Muscle layer of colon (tissue), 2 donors: ENCODE data around the gene RETREG1.

Experiments used
- H3K27ac ChIP-seq: one replicate; pipeline ENCODE4 v1.7.0; 2013; ENCODE audit warnings: low read depth, mild to moderate bottlenecking, low read length, moderate library complexity
- H3K27me3 ChIP-seq, 2 donors: one replicate each; pipeline ENCODE4 v1.7.0; 2013; ENCODE audit warnings: low read length in 2 of 2, mild to moderate bottlenecking in 2 of 2; ENCODE audit not compliant: insufficient read depth in 2 of 2, control insufficient read depth in 1 of 2
- H3K36me3 ChIP-seq: one replicate; pipeline ENCODE4 v1.7.0; 2013; ENCODE audit warnings: mild to moderate bottlenecking, low read length; ENCODE audit not compliant: insufficient read depth
- H3K4me1 ChIP-seq: one replicate; pipeline ENCODE4 v1.7.0; 2013; ENCODE audit warnings: mild to moderate bottlenecking, low read length; ENCODE audit not compliant: insufficient read depth
- H3K4me3 ChIP-seq, 2 donors: one replicate each; pipeline ENCODE4 v1.7.0; 2013; ENCODE audit warnings: low read length in 2 of 2, low read depth in 1 of 2, mild to moderate bottlenecking in 1 of 2, moderate library complexity in 1 of 2
- H3K9ac ChIP-seq: one replicate; pipeline ENCODE4 v1.7.0; 2013; ENCODE audit warnings: low read length
- H3K9me3 ChIP-seq: one replicate; pipeline ENCODE4 v1.7.0; 2013; ENCODE audit warnings: mild to moderate bottlenecking, low read length
- donor health status: abdominal sarcoma.
- donor health status: Adenocarcinoma of cecum.

RETREG1 gene

DNA sequence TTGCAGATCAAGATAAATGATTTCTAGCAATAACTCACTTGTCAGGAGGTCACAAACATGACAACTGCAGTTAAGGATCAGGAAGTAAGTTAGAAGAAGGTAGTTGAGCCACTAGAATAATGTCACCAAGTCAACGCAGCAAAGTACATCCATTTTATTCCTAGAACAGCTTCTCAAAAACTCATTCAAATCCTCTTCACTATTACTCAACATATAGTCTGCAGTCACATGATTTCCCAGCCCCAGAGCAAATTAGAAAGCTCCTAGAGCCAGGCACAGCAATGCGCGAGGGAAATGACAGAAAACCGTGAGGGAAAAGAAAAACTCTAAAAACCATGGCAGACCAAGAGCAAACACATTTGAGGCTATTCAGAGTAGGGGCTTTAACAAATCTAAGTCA, 101.3 kb downstream of the RETREG1 start:
- Histone ChIP-seq H3K9me3 (no peaks in the 10 kb centered on the region), H3K9ac (no peak overlapping the region), H3K4me3 (no peak overlapping the region), H3K27me3 (no peaks in the 10 kb centered on the region), H3K27ac (no peak overlapping the region), H3K36me3 (no peaks in the 10 kb centered on the region), H3K4me1 (no peaks in the 10 kb centered on the region)

- Histone ChIP-seq H3K4me3 (no peak overlapping the region), H3K27ac (no peak overlapping the region)
Observed at GRCh38 chr5:16510098-16510497, 106.7 kb downstream of the RETREG1 start.

DNA sequence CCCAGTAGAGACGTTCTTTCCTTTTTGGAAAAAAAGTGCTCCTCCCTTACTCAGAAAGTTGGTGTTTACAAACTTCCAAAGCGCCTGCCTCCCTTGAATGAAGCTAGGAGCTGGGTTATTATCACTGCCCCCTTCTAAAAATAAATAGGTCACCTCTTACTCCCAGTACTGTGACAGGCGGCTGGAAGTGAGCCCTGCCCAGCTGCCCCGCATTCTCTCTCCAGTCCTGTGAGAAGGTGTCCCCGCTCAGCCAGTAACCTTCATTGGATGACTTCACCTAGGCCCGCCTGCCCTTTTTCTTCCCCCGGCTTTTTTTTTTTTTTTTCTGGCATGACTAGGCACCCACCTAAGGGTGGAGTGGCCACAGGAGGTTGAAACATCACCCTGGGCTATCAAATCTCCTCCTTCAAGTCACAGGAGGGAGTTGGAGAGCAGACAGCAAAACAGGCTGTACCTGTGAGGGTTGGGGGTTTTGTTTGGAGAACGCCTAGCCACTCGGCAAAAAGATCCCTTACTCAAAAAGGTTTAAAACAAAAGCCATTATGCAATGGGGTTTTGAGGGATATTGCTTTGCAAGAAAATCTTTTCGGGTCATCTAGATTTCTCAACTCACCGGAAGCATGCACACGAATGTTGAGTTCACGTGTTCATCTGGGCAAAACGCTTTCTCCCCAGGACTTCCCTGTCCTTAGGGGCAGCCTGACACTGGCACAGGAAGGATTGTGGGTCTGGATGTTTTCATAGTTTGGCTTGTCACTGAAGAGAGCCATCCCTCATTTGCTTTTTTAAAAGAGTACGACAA, 107.9 kb downstream of the RETREG1 start:
- H3K4me3 ChIP-seq: no peak overlapping the region
- no peaks in the 10 kb centered on the region for H3K9me3 ChIP-seq
- no peak overlapping the region for H3K27ac ChIP-seq
- H3K27me3 ChIP-seq: no peaks in the 10 kb centered on the region
- H3K36me3 ChIP-seq: no peaks in the 10 kb centered on the region
- no peak overlapping the region for H3K9ac ChIP-seq
- H3K4me1 ChIP-seq: no peaks in the 10 kb centered on the region

More at GRCh38 chr5:16510098-16510497, 106.7 kb downstream of the RETREG1 start:
- Histone ChIP-seq H3K4me1 (no peaks in the 10 kb centered on the region), H3K27me3 (no peaks in the 10 kb centered on the region), H3K9me3 (no peaks in the 10 kb centered on the region), H3K9ac (no peak overlapping the region), H3K36me3 (no peaks in the 10 kb centered on the region)

DNA sequence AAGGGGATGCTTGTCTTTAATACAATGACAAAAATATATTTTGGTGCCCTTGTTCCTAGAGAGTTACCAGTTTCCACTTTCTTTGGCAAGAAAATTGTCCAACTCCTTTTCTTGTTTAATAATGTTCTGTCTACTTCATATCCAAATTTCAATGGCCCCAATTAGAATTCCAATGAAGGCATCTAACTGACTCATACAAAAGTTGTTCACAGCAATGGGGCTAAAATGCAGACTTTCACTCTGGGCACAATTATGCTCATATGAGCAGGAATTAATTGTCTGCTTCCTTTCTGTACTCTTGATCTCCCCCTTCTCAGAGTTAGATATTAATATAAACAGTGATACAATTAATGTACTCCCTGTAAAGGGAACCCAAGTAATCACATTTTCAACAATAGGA, 109.1 kb downstream of the RETREG1 start:
- Histone ChIP-seq H3K27ac (no peak overlapping the region), H3K9me3 (no peaks in the 10 kb centered on the region), H3K27me3 (no peaks in the 10 kb centered on the region), H3K9ac (no peak overlapping the region), H3K36me3 (no peaks in the 10 kb centered on the region), H3K4me1 (no peaks in the 10 kb centered on the region), H3K4me3 (no peak overlapping the region)

- no peak overlapping the region for H3K9ac ChIP-seq
- no peak overlapping the region for H3K4me3 ChIP-seq
Observed at GRCh38 chr5:16505904-16506303, 110.9 kb downstream of the RETREG1 start.

DNA sequence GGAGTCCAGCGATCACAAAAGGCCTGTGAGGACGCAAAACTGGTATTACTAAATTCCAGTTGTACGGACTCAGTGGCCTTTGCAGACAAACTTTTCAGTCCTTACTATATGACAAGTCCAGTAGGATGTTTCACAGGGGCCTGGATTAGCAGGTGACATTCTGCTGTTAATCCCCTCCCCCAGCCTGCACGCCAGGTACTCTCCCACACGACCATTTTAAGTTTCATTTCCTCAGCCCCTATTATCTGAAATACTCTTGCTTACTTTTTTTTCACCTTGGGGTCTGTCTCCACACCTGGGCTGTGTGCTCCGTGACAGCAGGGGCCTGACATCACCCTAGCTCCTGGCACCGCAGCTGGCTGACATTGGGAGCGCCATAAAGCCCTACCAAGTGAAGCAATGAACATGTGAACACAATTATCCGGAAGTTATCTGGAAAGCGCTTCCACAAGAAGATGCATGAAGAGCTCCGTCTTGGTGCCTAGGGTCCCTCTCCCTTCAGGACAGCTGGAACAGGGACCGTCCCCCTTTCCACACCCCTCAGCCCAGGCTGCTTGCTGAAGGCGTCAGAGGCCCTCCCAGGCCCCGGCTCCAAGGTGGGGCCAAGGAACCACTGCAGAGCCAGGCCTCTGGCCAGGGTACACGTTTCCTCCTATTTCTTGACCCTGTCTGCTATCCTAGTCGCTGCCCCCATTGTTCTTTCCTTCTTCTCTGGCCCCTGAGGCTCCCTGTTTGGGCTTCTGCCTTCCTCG, 111.5 kb downstream of the RETREG1 start:
- H3K27me3 ChIP-seq: no peaks in the 10 kb centered on the region
- H3K4me1 ChIP-seq: no peaks in the 10 kb centered on the region
- H3K36me3 ChIP-seq: no peaks in the 10 kb centered on the region
- no peaks in the 10 kb centered on the region for H3K9me3 ChIP-seq
- no peak overlapping the region for H3K4me3 ChIP-seq
- no peak overlapping the region for H3K27ac ChIP-seq
- no peak overlapping the region for H3K9ac ChIP-seq

More at GRCh38 chr5:16505904-16506303, 110.9 kb downstream of the RETREG1 start:
- H3K27me3 ChIP-seq: no peaks in the 10 kb centered on the region
- no peaks in the 10 kb centered on the region for H3K36me3 ChIP-seq
- H3K4me1 ChIP-seq: no peaks in the 10 kb centered on the region
- no peak overlapping the region for H3K27ac ChIP-seq
- no peaks in the 10 kb centered on the region for H3K9me3 ChIP-seq

GRCh38 chr5:16504571-16504970, 112.2 kb downstream of the RETREG1 start:
- H3K27ac ChIP-seq: no peak overlapping the region
- no peak overlapping the region for H3K4me3 ChIP-seq
- no peaks in the 10 kb centered on the region for H3K27me3 ChIP-seq
- no peak overlapping the region for H3K9ac ChIP-seq
- H3K4me1 ChIP-seq: no peaks in the 10 kb centered on the region
- H3K36me3 ChIP-seq: no peaks in the 10 kb centered on the region
- H3K9me3 ChIP-seq: no peaks in the 10 kb centered on the region

GRCh38 chr5:16502866-16503265, 113.9 kb downstream of the RETREG1 start:
- Histone ChIP-seq H3K36me3 (no peaks in the 10 kb centered on the region), H3K4me3 (no peak overlapping the region), H3K4me1 (no peaks in the 10 kb centered on the region), H3K27ac (no peak overlapping the region), H3K9me3 (no peaks in the 10 kb centered on the region), H3K9ac (no peak overlapping the region), H3K27me3 (no peaks in the 10 kb centered on the region)

- no peaks in the 10 kb centered on the region for H3K4me1 ChIP-seq
Observed at GRCh38 chr5:16500024-16500423, 116.8 kb downstream of the RETREG1 start.

DNA sequence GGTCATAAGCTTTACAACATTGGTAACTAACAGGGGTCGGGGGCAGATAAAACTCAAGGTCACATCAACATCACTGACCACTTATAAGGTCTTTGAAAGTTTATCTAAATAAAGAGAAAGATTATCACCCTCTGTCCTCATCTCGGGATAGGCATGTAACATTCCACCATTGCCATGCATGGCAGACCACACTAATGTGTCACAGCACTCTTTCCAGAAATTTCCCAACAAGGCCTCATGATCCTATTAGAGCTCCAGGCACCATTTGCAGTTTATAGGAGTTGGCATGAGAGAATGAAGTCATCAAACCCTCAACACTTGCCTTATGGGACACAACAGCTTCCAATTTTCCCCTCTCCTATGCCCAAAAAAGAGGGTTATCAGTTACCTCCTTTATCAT, 119.3 kb downstream of the RETREG1 start:
- no peaks in the 10 kb centered on the region for H3K9me3 ChIP-seq
- H3K9ac ChIP-seq: no peak overlapping the region
- no peak overlapping the region for H3K4me3 ChIP-seq
- H3K27ac ChIP-seq: no peak overlapping the region
- H3K4me1 ChIP-seq: no peaks in the 10 kb centered on the region
- H3K27me3 ChIP-seq: no peaks in the 10 kb centered on the region
- no peaks in the 10 kb centered on the region for H3K36me3 ChIP-seq

More at GRCh38 chr5:16500024-16500423, 116.8 kb downstream of the RETREG1 start:
- Histone ChIP-seq H3K4me3 (no peak overlapping the region), H3K9ac (no peak overlapping the region), H3K27me3 (no peaks in the 10 kb centered on the region), H3K9me3 (no peaks in the 10 kb centered on the region), H3K36me3 (no peaks in the 10 kb centered on the region), H3K27ac (no peak overlapping the region)

DNA sequence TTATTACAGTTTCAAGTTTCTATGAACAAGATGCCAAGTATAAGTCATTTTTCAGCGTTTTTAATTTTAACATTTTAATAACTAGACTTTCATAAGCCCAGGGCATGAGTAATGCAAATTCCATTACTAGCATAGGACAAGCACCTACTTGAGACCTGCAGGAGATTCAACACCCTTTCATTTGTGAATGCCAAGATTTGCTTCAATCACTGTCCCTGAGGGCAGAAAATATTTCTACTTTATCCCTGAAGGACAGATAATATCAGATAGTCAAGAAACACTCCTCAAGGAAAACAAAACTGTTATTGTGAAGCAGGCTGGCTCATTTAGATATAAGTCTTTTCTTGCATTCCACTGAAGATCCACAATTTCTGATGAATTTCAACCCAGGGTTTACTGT, 123.5 kb downstream of the RETREG1 start:
- Histone ChIP-seq H3K36me3 (no peaks in the 10 kb centered on the region), H3K4me3 (no peak overlapping the region), H3K27me3 (no peaks in the 10 kb centered on the region), H3K4me1 (no peaks in the 10 kb centered on the region), H3K27ac (no peak overlapping the region), H3K9ac (no peak overlapping the region), H3K9me3 (no peaks in the 10 kb centered on the region)
